C4-2B (cell line): ENCODE measurements around the gene CEP70.
"Not testable (repeated sequence)": the region's sequence is repeated elsewhere in the genome, so short reads cannot be mapped to it uniquely, and the experiment has no call there.

Source experiments
- ZFX ChIP-seq: fragments of 450-650 bp; IDR thresholded peaks from 2 replicates; pipeline ENCODE4 v1.6.1; 2017
- TF ChIP-seq, protein P1 (sequence below): fragments of 450-650 bp; conservative IDR thresholded peaks from 2 replicates; pipeline ENCODE4 v1.5.1; 2017; ENCODE audit warnings: mild to moderate bottlenecking

DNA sequence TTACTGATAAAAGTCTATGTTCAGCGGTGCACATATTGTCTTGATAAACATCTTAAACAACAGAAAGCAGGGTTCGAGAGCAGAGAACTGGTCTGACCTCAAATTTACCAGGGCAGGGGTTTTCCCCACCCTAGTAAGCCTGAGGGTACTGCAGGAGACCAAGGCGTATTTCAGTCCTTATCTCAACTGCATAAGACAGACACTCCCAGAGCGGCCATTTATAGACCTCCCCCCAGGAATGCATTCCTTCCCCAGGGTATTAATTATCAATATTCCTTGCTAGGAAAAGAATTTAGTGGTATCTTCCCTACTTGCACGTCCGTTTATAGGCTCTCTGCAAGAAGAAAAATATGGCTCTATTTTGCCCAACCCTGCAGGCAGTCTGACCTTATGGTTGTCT lies 107.5 kb downstream of the CEP70 start:
- TF ChIP-seq, protein P1, sequence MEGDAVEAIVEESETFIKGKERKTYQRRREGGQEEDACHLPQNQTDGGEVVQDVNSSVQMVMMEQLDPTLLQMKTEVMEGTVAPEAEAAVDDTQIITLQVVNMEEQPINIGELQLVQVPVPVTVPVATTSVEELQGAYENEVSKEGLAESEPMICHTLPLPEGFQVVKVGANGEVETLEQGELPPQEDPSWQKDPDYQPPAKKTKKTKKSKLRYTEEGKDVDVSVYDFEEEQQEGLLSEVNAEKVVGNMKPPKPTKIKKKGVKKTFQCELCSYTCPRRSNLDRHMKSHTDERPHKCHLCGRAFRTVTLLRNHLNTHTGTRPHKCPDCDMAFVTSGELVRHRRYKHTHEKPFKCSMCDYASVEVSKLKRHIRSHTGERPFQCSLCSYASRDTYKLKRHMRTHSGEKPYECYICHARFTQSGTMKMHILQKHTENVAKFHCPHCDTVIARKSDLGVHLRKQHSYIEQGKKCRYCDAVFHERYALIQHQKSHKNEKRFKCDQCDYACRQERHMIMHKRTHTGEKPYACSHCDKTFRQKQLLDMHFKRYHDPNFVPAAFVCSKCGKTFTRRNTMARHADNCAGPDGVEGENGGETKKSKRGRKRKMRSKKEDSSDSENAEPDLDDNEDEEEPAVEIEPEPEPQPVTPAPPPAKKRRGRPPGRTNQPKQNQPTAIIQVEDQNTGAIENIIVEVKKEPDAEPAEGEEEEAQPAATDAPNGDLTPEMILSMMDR = not testable (repeated sequence)
- not testable (repeated sequence) for TF ChIP-seq ZFX
